Naive thymus-derived CD4-positive, alpha-beta T cell (primary cell): ENCODE measurements around the gene COL27A1. TPM values are rescaled to one million over a fixed set of nuclear protein-coding genes. Genes with fewer than 3 reads are reported as not detected.

Experiments used
- ATAC-seq: fragments of 150-1000 bp; cut with Tn5 transposase; 2 replicates; pipeline ENCODE4 v1.10.0; 2021; ENCODE audit warnings: mild to moderate bottlenecking, moderate library complexity
- CTCF ChIA-PET: fragments of 350-600 bp; sonication (Branson Sonifier 250); formaldehyde crosslinking; loops from one replicate; lab custom pipeline; 2021; ENCODE audit warnings: antibody characterized with exemption; lab: Charles Lee
- POLR2A ChIA-PET: fragments of 350-600 bp; sonication (Branson Sonifier 250); formaldehyde crosslinking; loops from one replicate; lab custom pipeline; 2021; ENCODE audit warnings: antibody characterized with exemption, inconsistent platforms; lab: Charles Lee
- DNase-seq, 9 donors: peaks; one replicate each; pipeline versions ENCODE4 v3.0.0 to v3.0.0-alpha.2; 2020 to 2022; ENCODE audit warnings: mixed read lengths in 1 of 9
- H3K27ac ChIP-seq: one replicate; pipeline ENCODE4 v1.7.0; 2013; ENCODE audit warnings: mild to moderate bottlenecking, low read depth, low read length, moderate library complexity
- H3K27me3 ChIP-seq, 2 donors: one replicate each; pipeline ENCODE4 v1.7.0; 2013; ENCODE audit warnings: low read length in 2 of 2, mild to moderate bottlenecking in 2 of 2, moderate library complexity in 2 of 2; ENCODE audit not compliant: control insufficient read depth in 2 of 2, insufficient read depth in 2 of 2
- H3K36me3 ChIP-seq, 3 experiments: 1 replicate in 2 of 3; 2 replicates in 1 of 3; pipeline ENCODE4 v1.7.0; 2013; ENCODE audit warnings: low read length in 3 of 3, mild to moderate bottlenecking in 3 of 3, moderate library complexity in 1 of 3; ENCODE audit not compliant: insufficient read depth in 3 of 3, control insufficient read depth in 2 of 3
- H3K4me1 ChIP-seq, 2 donors: one replicate each; pipeline ENCODE4 v1.7.0; 2013; ENCODE audit warnings: low read length in 2 of 2, mild to moderate bottlenecking in 2 of 2, moderate library complexity in 1 of 2; ENCODE audit not compliant: control insufficient read depth in 2 of 2, insufficient read depth in 2 of 2
- H3K4me3 ChIP-seq: 2 replicates; pipeline ENCODE4 v1.7.0; 2013; ENCODE audit warnings: mild to moderate bottlenecking, low read length
- H3K9me3 ChIP-seq, 3 experiments: 1 replicate in 2 of 3; 2 replicates in 1 of 3; pipeline ENCODE4 v1.7.0; 2013; ENCODE audit warnings: low read length in 3 of 3; ENCODE audit not compliant: control insufficient read depth in 2 of 3
- H3K27ac Mint-ChIP-seq, 9 donors: one replicate each; pipeline ENCODE4 v1.8.0; 2020 to 2022; ENCODE audit warnings: mixed read lengths in 9 of 9, mild to moderate bottlenecking in 8 of 9, moderate library complexity in 5 of 9, inconsistent platforms in 2 of 9
- H3K27me3 Mint-ChIP-seq, 5 donors: one replicate each; pipeline ENCODE4 v1.8.0; 2021 to 2022; ENCODE audit warnings: mixed read lengths in 5 of 5, mild to moderate bottlenecking in 1 of 5
- H3K36me3 Mint-ChIP-seq, 5 donors: one replicate each; pipeline ENCODE4 v1.8.0; 2020 to 2022; ENCODE audit warnings: mixed read lengths in 5 of 5, mild to moderate bottlenecking in 3 of 5, inconsistent platforms in 1 of 5
- H3K4me1 Mint-ChIP-seq, 7 donors: one replicate each; pipeline ENCODE4 v1.8.0; 2020 to 2022; ENCODE audit warnings: mixed read lengths in 7 of 7, mild to moderate bottlenecking in 3 of 7, inconsistent platforms in 1 of 7
- H3K4me3 Mint-ChIP-seq, 10 donors: one replicate each; pipeline ENCODE4 v1.8.0; 2020 to 2022; ENCODE audit warnings: mild to moderate bottlenecking in 10 of 10, mixed read lengths in 10 of 10, moderate library complexity in 6 of 10, inconsistent platforms in 2 of 10
- H3K9me3 Mint-ChIP-seq, 11 donors: one replicate each; pipeline ENCODE4 v1.8.0; 2020 to 2022; ENCODE audit warnings: mixed read lengths in 11 of 11, mild to moderate bottlenecking in 4 of 11, inconsistent platforms in 1 of 11, moderate library complexity in 1 of 11
- intact Hi-C, 2 donors: fragments of 100-400 bp; cut with micrococcal nuclease; formaldehyde crosslinking; loops; one replicate each; pipeline ENCODE4 v1.15.1; 2023
- polyA plus RNA-seq, 2 donors: library from polyadenylated mRNA; unstranded; fragments of 300-500 nt; fragmentation: Illumina TruSeq; gene quantifications; one replicate each; pipeline ENCODE4 v1.2.3, GENCODE V29; 2021
- total RNA-seq, 6 experiments: library from RNA in 5 of 6; stranded (reverse) in 5 of 6; gene quantifications; 1 replicate in 5 of 6; 2 replicates in 1 of 6; pipeline ENCODE4 v1.2.3 and lab custom pipeline; 2021 to 2026

The COL27A1 gene
- total and polyA plus RNA-seq, 7 experiments from 2014 or later: 1.2 to 2.4 (median 1.9) TPM; not detected in 2

- ChIA-PET POLR2A (no interaction called here), CTCF (no interaction called here)
- intact Hi-C loops: no loop called here
- H3K27ac ChIP-seq: no peak overlapping the region
- peaks cover 0 to 26% (median 9%) of the 10 kb centered on the region in 11 donors for H3K9me3 Mint-ChIP-seq
- H3K27ac Mint-ChIP-seq: no peak overlapping the region
- no peaks in the 10 kb centered on the region for H3K27me3 ChIP-seq
- H3K9me3 ChIP-seq: peaks cover 0 to 3% (median 0%) of the 10 kb centered on the region in 3 experiments
- DNase-seq: peak in 1 of 9 donors; percentile 7
- no peaks in the 10 kb centered on the region for H3K36me3 ChIP-seq
- H3K27me3 Mint-ChIP-seq: peaks cover 0 to 5% (median 3%) of the 10 kb centered on the region in 5 donors
- no peak overlapping the region for H3K4me3 Mint-ChIP-seq
- H3K4me1 Mint-ChIP-seq: peaks cover 0 to 4% (median 0%) of the 10 kb centered on the region in 7 donors
- H3K4me3 ChIP-seq: no peak overlapping the region
- no peak for ATAC-seq
- H3K4me1 ChIP-seq: no peaks in the 10 kb centered on the region
- H3K36me3 Mint-ChIP-seq: peaks cover 2 to 11% (median 8%) of the 10 kb centered on the region in 5 donors
Observed at GRCh38 chr9:114299286-114300152, 144.2 kb downstream of the COL27A1 start.

- Histone ChIP-seq H3K27ac (no peak overlapping the region), H3K4me3 (no peak overlapping the region), H3K9me3 (no peaks in the 10 kb centered on the region), H3K4me1 (no peaks in the 10 kb centered on the region), H3K36me3 (no peaks in the 10 kb centered on the region), H3K27me3 (no peaks in the 10 kb centered on the region)
- Mint-ChIP-seq H3K4me1 (peaks cover 0 to 6% (median 0%) of the 10 kb centered on the region in 7 donors), H3K4me3 (no peak overlapping the region), H3K9me3 (peaks cover 0 to 18% (median 3%) of the 10 kb centered on the region in 11 donors), H3K27me3 (peaks cover 0 to 5% (median 3%) of the 10 kb centered on the region in 5 donors), H3K27ac (no peak overlapping the region), H3K36me3 (peaks cover 0 to 7% (median 0%) of the 10 kb centered on the region in 5 donors)
- no peak for ATAC-seq
- ChIA-PET POLR2A (no interaction called here), CTCF (no interaction called here)
- peak in 1 of 9 donors; percentile 16 for DNase-seq
- intact Hi-C loops: no loop called here
Observed at GRCh38 chr9:114300153-114300845, 145.0 kb downstream of the COL27A1 start.

GRCh38 chr9:114300846-114301797 is 145.8 kb downstream of the COL27A1 start:
- ChIA-PET POLR2A (no interaction called here), CTCF (no interaction called here)
- H3K36me3 Mint-ChIP-seq: no peaks in the 10 kb centered on the region
- peaks cover 0 to 10% (median 2%) of the 10 kb centered on the region in 11 donors for H3K9me3 Mint-ChIP-seq
- H3K4me3 Mint-ChIP-seq: no peak overlapping the region
- H3K27me3 ChIP-seq: no peaks in the 10 kb centered on the region
- H3K9me3 ChIP-seq: no peaks in the 10 kb centered on the region
- no peaks in the 10 kb centered on the region for H3K36me3 ChIP-seq
- no peaks in the 10 kb centered on the region for H3K4me1 ChIP-seq
- intact Hi-C loops: no loop called here
- peaks cover 0 to 5% (median 3%) of the 10 kb centered on the region in 5 donors for H3K27me3 Mint-ChIP-seq
- DNase-seq (peak in 1 of 9 donors; percentile 19), ATAC-seq (no peak)
- H3K27ac ChIP-seq: no peak overlapping the region
- H3K4me3 ChIP-seq: no peak overlapping the region
- H3K27ac Mint-ChIP-seq: no peak overlapping the region
- H3K4me1 Mint-ChIP-seq: peaks cover 0 to 15% (median 4%) of the 10 kb centered on the region in 7 donors

- Mint-ChIP-seq H3K27ac (no peak overlapping the region), H3K9me3 (peaks cover 0 to 1% (median 0%) of the 10 kb centered on the region in 11 donors), H3K36me3 (no peaks in the 10 kb centered on the region), H3K27me3 (peaks cover 0 to 5% (median 0%) of the 10 kb centered on the region in 5 donors), H3K4me3 (no peak overlapping the region), H3K4me1 (peaks cover 0 to 16% (median 4%) of the 10 kb centered on the region in 7 donors)
- no peak overlapping the region for H3K27ac ChIP-seq
- POLR2A ChIA-PET: no interaction called here
- H3K36me3 ChIP-seq: no peaks in the 10 kb centered on the region
- ATAC-seq (no peak), DNase-seq (peak in 1 of 9 donors; percentile 8)
- intact Hi-C loops: no loop called here
- no peaks in the 10 kb centered on the region for H3K4me1 ChIP-seq
- no peaks in the 10 kb centered on the region for H3K9me3 ChIP-seq
- no peaks in the 10 kb centered on the region for H3K27me3 ChIP-seq
- H3K4me3 ChIP-seq: no peak overlapping the region
- CTCF ChIA-PET: no interaction called here
Observed at GRCh38 chr9:114301798-114302565, 146.6 kb downstream of the COL27A1 start.

- Mint-ChIP-seq H3K36me3 (no peaks in the 10 kb centered on the region), H3K27ac (no peak overlapping the region), H3K9me3 (no peaks in the 10 kb centered on the region), H3K27me3 (peaks cover 0 to 4% (median 0%) of the 10 kb centered on the region in 5 donors), H3K4me1 (peaks cover 0 to 16% (median 4%) of the 10 kb centered on the region in 7 donors), H3K4me3 (no peak overlapping the region)
- ATAC-seq (no peak), DNase-seq (no peak)
- ChIA-PET CTCF (no interaction called here), POLR2A (no interaction called here)
- H3K27ac ChIP-seq: no peak overlapping the region
- H3K27me3 ChIP-seq: no peaks in the 10 kb centered on the region
- no peaks in the 10 kb centered on the region for H3K4me1 ChIP-seq
- H3K36me3 ChIP-seq: no peaks in the 10 kb centered on the region
- no peak overlapping the region for H3K4me3 ChIP-seq
- intact Hi-C loops: no loop called here
- no peaks in the 10 kb centered on the region for H3K9me3 ChIP-seq
Observed at GRCh38 chr9:114302727-114303126, 147.4 kb downstream of the COL27A1 start.
